ENCODE data around the gene CYB5R4.

- TF ChIP-seq, protein P1, sequence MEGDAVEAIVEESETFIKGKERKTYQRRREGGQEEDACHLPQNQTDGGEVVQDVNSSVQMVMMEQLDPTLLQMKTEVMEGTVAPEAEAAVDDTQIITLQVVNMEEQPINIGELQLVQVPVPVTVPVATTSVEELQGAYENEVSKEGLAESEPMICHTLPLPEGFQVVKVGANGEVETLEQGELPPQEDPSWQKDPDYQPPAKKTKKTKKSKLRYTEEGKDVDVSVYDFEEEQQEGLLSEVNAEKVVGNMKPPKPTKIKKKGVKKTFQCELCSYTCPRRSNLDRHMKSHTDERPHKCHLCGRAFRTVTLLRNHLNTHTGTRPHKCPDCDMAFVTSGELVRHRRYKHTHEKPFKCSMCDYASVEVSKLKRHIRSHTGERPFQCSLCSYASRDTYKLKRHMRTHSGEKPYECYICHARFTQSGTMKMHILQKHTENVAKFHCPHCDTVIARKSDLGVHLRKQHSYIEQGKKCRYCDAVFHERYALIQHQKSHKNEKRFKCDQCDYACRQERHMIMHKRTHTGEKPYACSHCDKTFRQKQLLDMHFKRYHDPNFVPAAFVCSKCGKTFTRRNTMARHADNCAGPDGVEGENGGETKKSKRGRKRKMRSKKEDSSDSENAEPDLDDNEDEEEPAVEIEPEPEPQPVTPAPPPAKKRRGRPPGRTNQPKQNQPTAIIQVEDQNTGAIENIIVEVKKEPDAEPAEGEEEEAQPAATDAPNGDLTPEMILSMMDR (IDR thresholded peaks at IDR 0.05), result no peak
- TF ChIP-seq ZNF317 (CRISPR knock-in tag; IDR thresholded peaks at IDR 0.05; ENCODE audit: borderline replicate concordance, low read depth), result no peak
- no peak for TF ChIP-seq ZNF138 (CRISPR knock-in tag; conservative IDR thresholded peaks at IDR 0.05)
Observed at GRCh38 chr6:83958241-83958685, 98.8 kb downstream of the CYB5R4 start.
